ENCODE results near the gene SWAP70.

DNA sequence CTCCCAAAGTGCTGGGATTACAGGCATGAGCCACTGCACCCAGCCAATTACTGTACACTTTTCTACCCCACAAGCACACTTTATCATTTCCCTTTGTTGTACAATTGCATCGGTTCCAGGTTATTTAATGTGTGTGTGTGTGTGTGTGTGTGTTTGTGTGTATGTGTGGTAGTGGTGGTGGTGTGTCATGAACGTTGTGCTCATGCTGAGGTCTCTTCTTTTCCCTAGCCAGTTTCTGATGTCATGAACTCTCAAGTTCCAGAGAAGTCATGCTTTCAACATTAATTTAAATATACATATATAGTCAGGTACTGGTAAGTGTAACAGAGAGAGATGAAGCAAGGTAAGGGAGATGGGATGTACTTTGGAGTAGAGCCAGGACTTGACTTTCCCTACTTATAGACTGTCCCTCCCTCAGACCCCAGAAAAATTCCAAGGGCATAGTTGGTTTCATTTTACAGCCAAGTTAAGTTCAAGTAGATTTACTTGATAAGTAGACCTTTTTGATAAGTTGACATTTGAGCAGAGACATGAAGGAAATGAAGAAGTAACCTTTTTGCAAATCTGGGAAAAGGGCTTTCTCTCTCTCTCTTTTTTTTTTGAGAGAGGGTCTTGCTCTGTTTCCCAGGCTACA lies 47.7 kb upstream of the SWAP70 start:
- TF ChIP-seq POLR2A (IDR thresholded peaks at IDR 0.05; ENCODE audit: low read length), result no peak
- no peak for TF ChIP-seq GATA1 (IDR thresholded peaks at IDR 0.05; ENCODE audit: low read depth, low read length)

All from erythroblast (primary cell).